ENCODE measurements around the gene GDI1.
A peak's percentile ranks its signal among the peaks of the same experiment; 100 is the strongest.
"Not testable (repeated sequence)": the region's sequence is repeated elsewhere in the genome, so short reads cannot be mapped to it uniquely, and the experiment has no call there.

GDI1 gene

DNA sequence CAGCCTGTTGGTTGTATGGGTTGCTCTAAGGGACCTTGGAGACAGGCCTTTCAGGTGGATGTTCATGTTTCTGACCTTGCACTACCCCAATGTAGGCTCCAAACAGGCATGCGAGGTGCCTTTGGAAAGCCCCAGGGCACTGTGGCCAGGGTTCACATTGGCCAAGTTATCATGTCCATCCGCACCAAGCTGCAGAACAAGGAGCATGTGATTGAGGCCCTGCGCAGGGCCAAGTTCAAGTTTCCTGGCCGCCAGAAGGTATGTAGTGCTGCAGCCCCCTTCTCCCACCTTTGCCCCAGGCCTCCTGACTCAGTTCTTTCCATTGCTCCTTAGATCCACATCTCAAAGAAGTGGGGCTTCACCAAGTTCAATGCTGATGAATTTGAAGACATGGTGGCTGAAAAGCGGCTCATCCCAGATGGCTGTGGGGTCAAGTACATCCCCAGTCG is 36.6 kb upstream of the GDI1 start:
- H3K27ac ChIP-seq (ENCODE audit: low read length); H3K9ac ChIP-seq (ENCODE audit: low read length); H3K27me3 ChIP-seq (ENCODE audit: control insufficient read depth, insufficient read depth, low read length); H3K9me3 ChIP-seq (ENCODE audit: control insufficient read depth, low read depth, low read length); H3K4me1 ChIP-seq (ENCODE audit: control insufficient read depth, low read depth, low read length): not testable (repeated sequence)
- Histone ChIP-seq H3K36me3 (ENCODE audit: control insufficient read depth, low read depth, low read length) (peaks cover 22% of the 10 kb centered on the region), H3K4me3 (ENCODE audit: low read length) (peak overlapping the region; percentile 87)

DNA sequence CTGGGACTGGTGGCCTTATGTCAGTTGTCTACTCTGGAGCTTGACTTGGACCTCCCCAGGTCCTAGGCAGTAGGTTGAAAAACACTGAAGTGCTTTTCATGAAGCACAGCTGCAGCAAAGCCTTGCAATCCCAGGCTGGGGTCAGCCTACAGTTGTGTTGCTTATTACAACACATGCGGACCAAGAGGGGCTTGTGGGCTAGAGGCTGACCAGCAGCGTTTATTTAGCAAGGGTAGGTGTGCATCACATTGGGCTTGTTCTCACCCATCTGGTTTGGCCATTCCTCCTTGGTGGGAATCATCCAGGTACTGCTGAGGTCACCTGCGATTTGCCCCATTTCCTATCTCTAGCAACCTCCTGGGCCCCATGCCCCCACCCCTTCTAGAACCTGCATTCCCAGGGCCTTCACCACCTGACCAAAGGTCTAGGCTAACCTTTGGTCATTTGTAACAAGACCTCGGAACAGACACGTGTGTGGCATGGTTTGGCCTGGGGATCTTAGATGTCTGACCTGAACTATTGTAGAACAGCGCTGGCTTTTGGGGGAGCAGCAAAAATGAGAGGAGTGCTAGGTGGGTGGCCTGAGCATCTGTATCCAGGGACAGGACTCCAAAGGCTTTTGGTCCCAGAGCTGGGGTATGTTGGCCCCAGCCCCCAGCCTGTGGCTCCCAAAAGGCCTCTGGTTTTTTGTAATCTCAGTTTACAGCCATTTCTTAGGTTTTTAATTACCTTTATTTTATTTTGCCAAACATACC is 35.7 kb upstream of the GDI1 start:
- Histone ChIP-seq H3K4me3 (ENCODE audit: low read length) (no peak overlapping the region), H3K36me3 (ENCODE audit: control insufficient read depth, low read depth, low read length) (peaks cover 22% of the 10 kb centered on the region), H3K27me3 (ENCODE audit: control insufficient read depth, insufficient read depth, low read length) (no peaks in the 10 kb centered on the region), H3K4me1 (ENCODE audit: control insufficient read depth, low read depth, low read length) (no peaks in the 10 kb centered on the region), H3K27ac (ENCODE audit: low read length) (no peak overlapping the region), H3K9ac (ENCODE audit: low read length) (no peak overlapping the region), H3K9me3 (ENCODE audit: control insufficient read depth, low read depth, low read length) (peaks cover 4% of the 10 kb centered on the region)

DNA sequence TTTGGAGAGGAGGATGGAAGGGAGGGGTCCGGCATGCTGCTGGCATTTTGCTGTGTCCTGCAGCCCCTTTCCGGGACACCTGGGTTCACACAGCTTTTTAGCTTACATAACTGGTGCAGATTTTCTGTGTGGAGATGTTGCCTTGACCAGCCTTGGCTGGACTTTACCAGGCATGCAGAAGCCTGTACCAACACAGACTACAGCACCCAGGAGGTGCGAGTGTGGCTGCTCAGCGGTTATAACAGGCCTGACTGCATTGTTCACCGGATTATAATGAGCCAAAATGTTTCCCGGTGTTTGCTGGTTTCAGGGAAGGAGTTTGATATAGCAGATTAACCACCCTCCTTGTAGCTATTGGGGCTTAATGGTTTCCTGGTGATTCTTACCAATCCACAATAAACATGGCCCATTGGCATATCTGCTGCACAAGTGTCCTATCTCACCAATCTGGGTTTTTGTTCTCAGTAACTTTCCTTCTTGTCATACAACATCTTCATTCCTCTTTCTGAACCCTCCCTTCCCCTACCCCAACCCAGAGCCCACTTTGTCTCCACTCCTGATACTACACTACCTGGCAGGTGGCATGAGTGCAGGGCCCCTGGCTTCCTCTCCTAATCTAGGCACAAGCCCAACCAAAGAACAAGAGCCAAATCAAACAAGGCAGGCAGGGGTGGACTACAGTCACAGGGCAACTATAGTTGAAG is 34.9 kb upstream of the GDI1 start:
- Histone ChIP-seq H3K4me3 (ENCODE audit: low read length) (no peak overlapping the region), H3K4me1 (ENCODE audit: control insufficient read depth, low read depth, low read length) (no peaks in the 10 kb centered on the region), H3K27me3 (ENCODE audit: control insufficient read depth, insufficient read depth, low read length) (no peaks in the 10 kb centered on the region), H3K9me3 (ENCODE audit: control insufficient read depth, low read depth, low read length) (peaks cover 4% of the 10 kb centered on the region), H3K36me3 (ENCODE audit: control insufficient read depth, low read depth, low read length) (peaks cover 22% of the 10 kb centered on the region), H3K27ac (ENCODE audit: low read length) (no peak overlapping the region), H3K9ac (ENCODE audit: low read length) (no peak overlapping the region)

DNA sequence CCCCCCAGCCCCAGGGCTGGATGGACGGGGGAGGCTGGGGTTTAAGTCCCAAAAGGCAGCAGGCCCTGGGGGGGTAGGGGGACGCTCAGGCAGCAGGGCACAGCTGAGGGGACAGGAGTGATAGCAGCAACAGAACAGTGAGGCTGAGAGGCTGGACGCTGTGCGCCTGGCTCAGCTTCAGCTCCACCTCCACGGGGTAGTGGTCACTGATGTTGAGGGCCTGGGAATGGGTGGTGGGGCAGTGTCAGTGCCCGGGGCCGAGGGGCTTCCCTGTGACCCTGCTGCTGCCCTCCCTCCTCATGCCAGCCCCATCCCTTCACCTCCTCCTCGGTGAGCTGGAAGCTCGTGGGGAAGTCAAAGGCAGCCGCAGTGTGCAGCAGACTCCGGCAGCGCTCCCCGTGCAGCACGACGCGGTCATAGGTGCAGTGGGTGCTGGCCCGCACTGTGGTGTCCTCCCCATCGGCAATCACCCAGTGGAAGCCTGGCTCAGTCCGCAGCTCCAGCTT is 34.3 kb upstream of the GDI1 start:
- H3K27ac ChIP-seq (ENCODE audit: low read length): no peak overlapping the region
- H3K9me3 ChIP-seq (ENCODE audit: control insufficient read depth, low read depth, low read length): peaks cover 4% of the 10 kb centered on the region
- no peak overlapping the region for H3K4me3 ChIP-seq (ENCODE audit: low read length)
- H3K27me3 ChIP-seq (ENCODE audit: control insufficient read depth, insufficient read depth, low read length): no peaks in the 10 kb centered on the region
- H3K9ac ChIP-seq (ENCODE audit: low read length): no peak overlapping the region
- peaks cover 22% of the 10 kb centered on the region for H3K36me3 ChIP-seq (ENCODE audit: control insufficient read depth, low read depth, low read length)
- H3K4me1 ChIP-seq (ENCODE audit: control insufficient read depth, low read depth, low read length): no peaks in the 10 kb centered on the region

DNA sequence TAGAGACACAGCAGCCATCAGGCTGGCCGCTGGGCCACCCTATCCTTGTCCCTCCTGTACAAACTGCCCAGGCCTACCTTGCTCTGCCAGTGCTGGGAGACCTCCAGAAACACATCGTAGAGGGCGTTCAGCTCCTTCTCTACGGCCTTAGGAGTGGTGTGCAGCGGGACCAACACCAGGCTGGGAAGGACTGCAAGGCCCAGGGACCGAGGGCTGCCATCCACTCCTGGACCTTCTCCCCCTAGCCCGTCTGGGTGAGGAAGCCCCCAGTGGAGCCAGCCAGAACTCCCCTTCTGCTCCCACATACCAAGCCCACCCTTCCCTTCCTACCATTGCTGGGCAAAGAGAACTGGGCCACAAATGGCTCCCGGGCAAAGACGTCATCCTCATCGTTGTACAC is 33.8 kb upstream of the GDI1 start:
- Histone ChIP-seq H3K27me3 (ENCODE audit: control insufficient read depth, insufficient read depth, low read length) (no peaks in the 10 kb centered on the region), H3K4me3 (ENCODE audit: low read length) (no peak overlapping the region), H3K4me1 (ENCODE audit: control insufficient read depth, low read depth, low read length) (no peaks in the 10 kb centered on the region), H3K36me3 (ENCODE audit: control insufficient read depth, low read depth, low read length) (peaks cover 22% of the 10 kb centered on the region), H3K9me3 (ENCODE audit: control insufficient read depth, low read depth, low read length) (peaks cover 4% of the 10 kb centered on the region), H3K9ac (ENCODE audit: low read length) (no peak overlapping the region), H3K27ac (ENCODE audit: low read length) (no peak overlapping the region)

DNA sequence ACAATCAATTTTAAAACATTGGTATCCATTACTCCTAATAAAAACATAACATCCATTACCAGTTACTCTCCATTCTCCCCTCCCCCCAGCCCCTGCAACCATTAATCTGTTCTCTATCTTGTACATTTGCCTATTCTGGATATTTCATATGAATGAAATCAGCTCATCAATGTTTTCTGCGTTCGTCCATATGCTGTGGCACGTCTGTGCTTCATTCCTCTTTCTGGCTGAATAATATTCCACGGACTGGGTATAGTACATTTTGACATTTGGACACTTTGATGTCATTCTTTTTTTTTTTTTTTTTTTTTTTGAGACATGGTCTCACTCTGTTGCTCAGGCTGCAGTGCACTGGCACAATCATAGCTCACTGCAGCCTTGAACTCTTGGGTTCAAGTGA is 33.1 kb upstream of the GDI1 start:
- H3K4me3 ChIP-seq (ENCODE audit: low read length): no peak overlapping the region
- no peaks in the 10 kb centered on the region for H3K27me3 ChIP-seq (ENCODE audit: control insufficient read depth, insufficient read depth, low read length)
- H3K9ac ChIP-seq (ENCODE audit: low read length): no peak overlapping the region
- H3K9me3 ChIP-seq (ENCODE audit: control insufficient read depth, low read depth, low read length): peaks cover 4% of the 10 kb centered on the region
- H3K4me1 ChIP-seq (ENCODE audit: control insufficient read depth, low read depth, low read length): no peaks in the 10 kb centered on the region
- no peak overlapping the region for H3K27ac ChIP-seq (ENCODE audit: low read length)
- peaks cover 22% of the 10 kb centered on the region for H3K36me3 ChIP-seq (ENCODE audit: control insufficient read depth, low read depth, low read length)

DNA sequence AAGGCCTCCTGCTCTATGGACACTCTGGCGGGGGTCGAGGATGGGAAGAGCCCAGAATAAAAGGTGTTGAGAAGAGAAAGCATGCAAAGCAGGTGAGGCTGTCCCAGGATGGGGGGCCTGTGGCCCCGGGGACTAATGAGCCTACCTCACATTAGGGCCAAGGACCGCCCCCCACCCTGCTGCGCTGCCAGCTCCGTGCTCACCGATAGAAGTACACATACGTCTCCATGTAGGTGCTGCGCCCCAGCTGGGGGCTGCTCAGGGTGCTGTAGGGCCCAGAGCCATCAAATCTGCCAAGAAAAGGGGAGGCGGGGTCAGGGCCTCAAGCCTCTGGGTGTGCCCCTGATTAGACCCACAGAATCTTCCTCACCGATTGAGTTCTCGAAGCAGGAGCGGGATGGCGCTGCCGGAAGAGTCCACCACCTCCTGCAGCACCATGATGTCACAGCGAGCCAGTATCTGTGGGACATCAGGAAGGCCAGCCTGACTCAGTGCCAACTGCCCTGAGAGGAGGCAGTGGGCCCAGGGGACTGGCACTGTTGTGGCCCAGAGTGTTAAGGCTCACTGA is 32.2 kb upstream of the GDI1 start:
- no peaks in the 10 kb centered on the region for H3K27me3 ChIP-seq (ENCODE audit: control insufficient read depth, insufficient read depth, low read length)
- H3K9me3 ChIP-seq (ENCODE audit: control insufficient read depth, low read depth, low read length): no peaks in the 10 kb centered on the region
- H3K9ac ChIP-seq (ENCODE audit: low read length): no peak overlapping the region
- no peak overlapping the region for H3K4me3 ChIP-seq (ENCODE audit: low read length)
- H3K27ac ChIP-seq (ENCODE audit: low read length): no peak overlapping the region
- peaks cover 13% of the 10 kb centered on the region for H3K36me3 ChIP-seq (ENCODE audit: control insufficient read depth, low read depth, low read length)
- no peaks in the 10 kb centered on the region for H3K4me1 ChIP-seq (ENCODE audit: control insufficient read depth, low read depth, low read length)

DNA sequence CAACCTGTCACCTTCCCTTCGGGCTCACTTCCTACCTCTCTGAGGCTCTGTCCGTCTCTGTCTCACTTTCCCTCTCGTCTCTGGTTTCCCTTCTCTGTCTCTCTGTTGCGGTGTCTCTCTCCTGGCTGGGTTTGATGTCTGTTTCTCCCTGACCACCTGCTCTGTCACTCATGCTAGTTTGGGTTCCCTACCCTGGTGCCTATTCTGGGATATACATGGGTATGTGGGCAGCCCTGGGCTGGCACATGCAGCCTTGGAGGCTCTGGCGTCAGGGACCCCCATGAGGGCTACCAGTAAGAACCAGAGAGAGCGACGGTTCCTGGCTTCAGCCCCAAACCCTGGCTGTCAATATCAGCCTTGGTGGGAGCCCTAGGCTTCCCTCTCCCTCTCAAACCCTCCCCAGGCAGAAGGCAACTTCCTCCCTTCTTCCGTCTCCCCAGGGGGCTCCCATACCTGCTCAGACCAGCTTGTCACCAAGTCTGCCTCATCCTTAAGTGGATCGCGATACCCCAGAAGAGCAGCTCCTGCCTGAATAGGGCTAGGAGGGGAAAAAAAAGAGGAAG is 28.2 kb upstream of the GDI1 start:
- Histone ChIP-seq H3K9me3 (ENCODE audit: control insufficient read depth, low read depth, low read length) (no peaks in the 10 kb centered on the region), H3K27me3 (ENCODE audit: control insufficient read depth, insufficient read depth, low read length) (no peaks in the 10 kb centered on the region), H3K36me3 (ENCODE audit: control insufficient read depth, low read depth, low read length) (no peaks in the 10 kb centered on the region), H3K9ac (ENCODE audit: low read length) (no peak overlapping the region), H3K4me1 (ENCODE audit: control insufficient read depth, low read depth, low read length) (no peaks in the 10 kb centered on the region), H3K27ac (ENCODE audit: low read length) (no peak overlapping the region), H3K4me3 (ENCODE audit: low read length) (no peak overlapping the region)

DNA sequence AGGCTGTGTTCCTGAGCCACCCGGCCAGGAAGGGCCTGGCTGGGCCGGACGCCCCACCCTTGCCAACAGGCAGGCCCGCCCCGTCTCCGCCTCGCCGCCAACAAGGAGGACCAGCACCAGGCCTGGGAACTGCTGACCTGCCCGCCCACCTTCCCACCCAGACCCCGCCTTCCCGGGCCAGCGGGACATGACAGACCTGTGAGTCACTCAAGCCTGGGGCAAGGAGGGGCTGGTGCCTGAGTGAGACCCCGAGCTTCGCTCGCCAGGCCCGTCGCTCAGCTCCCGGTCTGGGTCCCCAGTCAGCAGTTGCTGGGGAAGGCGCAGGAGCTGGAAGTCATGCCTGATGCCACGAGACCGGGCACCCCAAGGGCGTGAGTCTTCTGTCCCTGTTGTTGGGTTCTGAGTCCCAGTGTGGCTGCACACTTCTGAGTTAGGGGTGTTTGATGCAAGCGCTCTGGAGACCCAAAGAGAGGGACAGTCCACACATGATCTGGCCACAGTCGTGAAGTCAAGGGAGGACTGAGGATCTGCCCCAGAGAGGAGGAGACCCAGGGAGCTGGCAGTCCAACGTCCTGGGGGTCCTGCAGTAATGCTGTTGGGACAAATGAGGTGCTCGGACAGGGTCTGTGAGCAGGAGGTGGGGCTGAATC is 27.6 kb upstream of the GDI1 start, which contains the start of gene DNASE1L1:
Gene DNASE1L1, minus strand, starts transcription at position 33 of the 650 bp plus-strand sequence. CDS start 3,686 bp downstream, outside the sequence.
- H3K27ac ChIP-seq (ENCODE audit: low read length): no peak within 1 kb of the TSS
- H3K36me3 ChIP-seq (ENCODE audit: control insufficient read depth, low read depth, low read length): no peaks in the 10 kb centered on the region
- peak within 1 kb of the TSS; percentile 33 for H3K4me3 ChIP-seq (ENCODE audit: low read length)
- no peaks in the 10 kb centered on the region for H3K27me3 ChIP-seq (ENCODE audit: control insufficient read depth, insufficient read depth, low read length)
- H3K9me3 ChIP-seq (ENCODE audit: control insufficient read depth, low read depth, low read length): no peaks in the 10 kb centered on the region
- no peak within 1 kb of the TSS for H3K9ac ChIP-seq (ENCODE audit: low read length)
- no peaks in the 10 kb centered on the region for H3K4me1 ChIP-seq (ENCODE audit: control insufficient read depth, low read depth, low read length)

DNA sequence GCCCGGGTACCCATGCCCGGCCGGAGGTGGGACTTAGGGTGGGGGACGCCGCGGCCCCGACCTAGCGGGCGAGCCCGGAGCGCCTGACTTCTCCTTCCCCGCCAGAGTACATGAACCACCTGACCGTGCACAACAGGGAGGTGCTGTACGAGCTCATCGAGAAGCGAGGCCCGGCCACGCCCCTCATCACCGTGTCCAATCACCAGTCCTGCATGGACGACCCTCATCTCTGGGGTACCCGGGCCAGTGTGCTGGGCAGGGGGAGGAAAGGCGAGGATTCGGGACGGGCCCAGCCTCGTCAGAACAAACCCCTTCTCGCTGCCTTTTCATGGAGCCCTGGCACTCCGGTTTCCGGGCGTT is 25.0 kb upstream of the GDI1 start:
- Histone ChIP-seq H3K27ac (ENCODE audit: low read length) (no peak overlapping the region), H3K9ac (ENCODE audit: low read length) (peak overlapping the region; percentile 59), H3K9me3 (ENCODE audit: control insufficient read depth, low read depth, low read length) (peaks cover 3% of the 10 kb centered on the region), H3K4me1 (ENCODE audit: control insufficient read depth, low read depth, low read length) (no peaks in the 10 kb centered on the region), H3K27me3 (ENCODE audit: control insufficient read depth, insufficient read depth, low read length) (no peaks in the 10 kb centered on the region), H3K36me3 (ENCODE audit: control insufficient read depth, low read depth, low read length) (no peaks in the 10 kb centered on the region), H3K4me3 (ENCODE audit: low read length) (peak overlapping the region; percentile 63)

DNA sequence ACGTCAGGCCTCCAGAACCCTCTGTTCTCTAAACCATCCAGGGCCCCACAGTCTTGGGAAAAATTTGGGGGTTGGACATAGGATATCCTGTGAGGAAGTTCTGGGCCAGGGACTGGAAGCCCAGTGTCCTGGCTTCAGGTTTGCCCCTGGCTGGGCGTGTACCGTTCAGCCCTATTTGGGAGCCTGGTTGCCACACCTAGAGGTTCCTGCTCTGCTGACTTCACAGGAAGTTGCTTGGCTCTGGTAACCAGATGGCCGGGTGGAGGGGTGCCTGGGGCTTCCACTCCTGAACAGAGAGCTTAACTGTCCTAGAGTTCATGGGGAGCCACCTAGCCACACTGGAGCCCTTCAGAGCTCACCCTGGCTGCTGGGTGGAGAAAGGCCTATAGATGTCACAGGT is 24.5 kb upstream of the GDI1 start:
- Histone ChIP-seq H3K4me1 (ENCODE audit: control insufficient read depth, low read depth, low read length) (no peaks in the 10 kb centered on the region), H3K9ac (ENCODE audit: low read length) (no peak overlapping the region), H3K27ac (ENCODE audit: low read length) (no peak overlapping the region), H3K9me3 (ENCODE audit: control insufficient read depth, low read depth, low read length) (peaks cover 3% of the 10 kb centered on the region), H3K36me3 (ENCODE audit: control insufficient read depth, low read depth, low read length) (no peaks in the 10 kb centered on the region), H3K27me3 (ENCODE audit: control insufficient read depth, insufficient read depth, low read length) (no peaks in the 10 kb centered on the region), H3K4me3 (ENCODE audit: low read length) (peak overlapping the region; percentile 63)
